Activated CD4-positive, alpha-beta T cell treated with anti-CD3 and anti-CD28 coated beads for 24 hours (primary cell): ENCODE measurements around the gene MAP3K9.

ENCODE experiments used
- DNase-seq, 2 donors: peaks; one replicate each; pipeline ENCODE4 v3.0.0-alpha.2; 2020; ENCODE audit warnings: low read depth in 2 of 2

Gene MAP3K9

DNA sequence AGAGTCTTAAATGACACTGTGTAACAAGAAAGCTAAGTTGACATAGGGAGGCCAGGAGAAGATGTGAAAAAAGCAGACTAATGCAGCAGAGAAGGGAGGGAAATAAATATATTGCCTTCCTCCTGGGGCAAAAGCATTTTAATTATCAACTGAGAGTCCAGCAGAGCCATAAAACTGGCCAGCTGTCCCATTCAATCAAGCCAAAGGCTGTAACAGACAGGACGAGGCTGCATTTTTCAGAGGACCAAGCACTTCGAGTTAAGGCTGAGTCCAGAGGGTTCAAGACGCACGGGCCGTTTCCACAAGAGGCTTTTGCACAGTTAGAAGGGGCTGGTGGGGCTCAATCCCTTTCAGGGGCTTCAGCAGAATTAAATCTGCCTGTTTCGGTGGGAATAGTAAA, 20.4 kb downstream of the MAP3K9 start:
- no peak for DNase-seq

DNA sequence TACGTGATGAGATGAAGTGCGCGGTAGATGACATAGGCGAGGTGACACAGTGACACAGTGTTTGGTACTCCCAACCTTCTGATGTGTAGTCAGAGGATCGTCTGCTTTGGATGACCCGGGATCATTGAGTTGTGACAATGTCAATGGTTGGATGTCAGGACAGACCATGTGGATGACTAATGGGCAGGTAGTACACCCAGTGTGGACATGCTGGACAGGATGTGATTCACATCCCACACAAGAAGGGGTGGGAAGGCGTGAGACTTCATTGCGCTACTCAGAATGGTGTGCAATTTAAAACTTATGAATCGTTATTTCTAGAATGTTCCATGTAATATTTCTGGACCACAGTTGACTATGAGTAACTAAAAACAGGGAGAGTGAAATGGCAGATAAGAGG, 23.8 kb downstream of the MAP3K9 start:
- DNase-seq = no peak

DNA sequence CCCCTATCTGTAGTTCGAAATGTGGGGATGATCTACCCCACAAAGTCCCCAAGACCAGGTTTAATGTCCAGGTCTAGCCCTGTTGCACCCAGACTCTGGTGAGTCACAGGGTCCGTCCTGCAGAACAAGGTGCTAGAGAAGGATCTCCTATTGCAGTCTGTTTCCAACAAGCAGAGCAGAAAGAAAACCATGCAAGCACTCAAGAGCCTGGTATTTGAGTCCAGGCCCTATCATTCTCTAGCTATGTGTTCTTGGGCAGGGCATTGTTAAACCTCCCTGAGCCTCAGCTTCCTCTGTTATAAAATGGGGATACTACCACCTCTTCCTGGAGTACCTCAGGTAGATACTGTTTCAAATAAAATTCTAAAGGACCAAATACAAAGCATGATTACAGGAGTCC, 24.4 kb downstream of the MAP3K9 start:
- DNase-seq = no peak

DNA sequence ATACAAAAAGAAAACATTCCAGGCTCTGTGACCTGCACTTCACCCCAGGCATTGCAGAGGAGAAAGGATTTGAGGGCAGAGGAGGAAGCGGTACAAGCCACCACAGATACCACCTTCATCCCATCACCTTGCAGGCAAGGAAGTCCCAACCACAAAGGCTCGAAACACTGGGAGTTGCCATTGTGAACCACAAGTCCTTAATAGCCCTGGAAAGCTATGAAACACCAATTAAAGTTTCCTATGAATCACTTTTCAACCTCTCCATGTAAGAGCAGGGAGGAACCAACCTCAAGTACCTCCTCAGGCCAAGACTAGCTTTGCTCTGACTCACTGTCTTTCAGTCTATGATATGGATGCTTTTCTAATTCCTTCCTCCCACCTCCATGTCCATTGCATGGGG, 27.0 kb downstream of the MAP3K9 start:
- peak in 1 of 2 donors; percentile 2 for DNase-seq

DNA sequence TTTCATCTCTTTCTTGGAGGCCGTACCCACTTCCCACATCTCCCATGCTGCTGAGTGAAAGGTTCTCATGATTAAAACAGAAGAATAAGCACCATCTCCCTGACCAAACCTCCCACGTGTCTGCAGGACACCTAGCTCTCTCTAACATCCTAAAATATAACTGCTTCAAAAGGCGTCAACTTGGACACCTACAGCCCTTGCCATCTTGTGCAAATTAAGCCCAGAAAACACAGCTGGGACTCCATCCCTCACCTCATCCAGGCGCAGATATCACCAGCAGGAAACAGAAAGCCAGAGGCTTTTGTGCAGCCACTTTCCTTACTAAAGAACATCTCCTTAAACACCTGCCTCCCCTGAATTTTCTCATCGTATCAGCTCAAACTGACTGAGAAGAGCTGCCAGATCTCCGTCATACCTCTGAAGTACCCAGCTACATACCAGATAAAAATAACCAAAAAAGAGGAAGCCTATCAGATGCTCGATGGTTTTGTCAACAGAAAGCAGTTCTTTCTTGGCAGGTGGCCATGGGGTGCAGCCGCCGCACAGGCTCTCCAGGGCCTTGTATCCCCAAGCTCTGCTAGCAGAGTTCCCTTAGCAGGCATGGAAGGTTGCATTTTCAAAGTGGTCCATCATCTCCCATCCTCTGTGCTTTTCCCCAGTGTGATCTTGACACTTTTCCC, 28.8 kb downstream of the MAP3K9 start:
- no peak for DNase-seq

DNA sequence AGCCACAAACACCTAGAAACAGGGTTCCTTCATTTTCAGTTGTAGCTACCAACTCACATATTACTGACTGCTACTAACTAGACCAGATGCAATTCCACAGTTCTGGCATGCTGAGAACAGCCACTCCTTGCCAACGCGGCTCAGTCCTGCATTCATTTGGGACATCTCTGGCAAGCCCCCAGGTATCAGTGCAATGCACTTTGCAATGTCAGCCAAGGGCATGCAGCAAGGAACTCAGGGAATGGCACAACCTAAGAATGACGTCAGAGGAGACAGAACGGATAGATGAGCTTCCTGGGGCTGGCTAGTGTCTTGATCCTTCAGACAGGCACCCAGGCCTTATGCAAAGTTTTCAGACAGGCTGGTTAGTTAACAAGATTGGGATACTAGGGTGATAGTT, 29.6 kb downstream of the MAP3K9 start:
- DNase-seq = no peak

DNA sequence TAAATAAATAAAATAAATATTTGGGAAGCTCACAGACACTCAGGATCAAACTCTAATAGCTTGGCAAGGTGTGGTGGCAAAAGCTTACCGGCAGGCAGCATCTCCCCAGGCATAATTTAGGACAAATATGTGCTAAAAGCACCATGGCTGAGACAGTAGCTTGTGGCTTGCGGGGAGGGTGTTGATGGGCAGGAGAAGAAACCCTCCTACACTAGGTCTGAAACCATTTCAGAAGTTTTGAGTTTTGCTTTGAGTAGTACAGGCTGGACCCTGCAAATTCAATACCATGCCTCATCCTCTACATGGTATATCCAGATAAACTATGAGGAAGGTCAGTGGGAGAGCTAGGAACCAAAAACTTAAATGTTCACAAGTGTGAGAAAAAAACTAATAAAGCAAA, 33.1 kb downstream of the MAP3K9 start:
- DNase-seq = no peak

DNA sequence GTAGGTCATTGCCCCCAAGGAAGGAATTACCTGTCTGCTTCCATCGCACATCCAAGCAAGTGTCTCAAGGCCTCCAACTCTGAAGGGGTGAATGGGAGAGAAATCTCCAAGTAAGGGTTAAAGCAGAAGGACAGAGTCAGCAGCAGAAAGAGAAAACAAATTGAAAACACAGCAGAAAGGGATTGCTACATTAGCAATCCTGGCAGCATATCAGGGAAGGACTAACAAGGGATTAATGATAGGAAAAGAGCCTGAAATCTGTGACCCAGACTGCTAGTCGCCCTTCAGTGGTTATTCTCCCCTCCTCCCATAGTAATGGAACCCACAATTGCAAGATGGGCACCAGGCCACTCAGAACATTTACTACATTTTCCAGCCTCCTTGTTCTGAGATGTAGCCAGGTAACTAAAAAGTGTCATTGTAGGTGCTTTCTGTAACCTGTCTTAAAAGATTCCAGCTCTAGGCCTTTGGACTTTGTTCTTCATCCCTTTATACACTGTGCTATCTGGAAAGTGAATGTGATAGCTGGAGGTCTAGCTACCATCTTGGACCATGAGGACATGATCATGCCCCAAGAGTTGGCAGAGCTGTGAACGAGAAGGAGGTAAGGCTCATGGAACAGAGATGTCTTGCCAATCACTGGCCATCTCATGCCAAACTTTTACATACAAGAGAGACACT, 36.0 kb downstream of the MAP3K9 start:
- no peak for DNase-seq

DNA sequence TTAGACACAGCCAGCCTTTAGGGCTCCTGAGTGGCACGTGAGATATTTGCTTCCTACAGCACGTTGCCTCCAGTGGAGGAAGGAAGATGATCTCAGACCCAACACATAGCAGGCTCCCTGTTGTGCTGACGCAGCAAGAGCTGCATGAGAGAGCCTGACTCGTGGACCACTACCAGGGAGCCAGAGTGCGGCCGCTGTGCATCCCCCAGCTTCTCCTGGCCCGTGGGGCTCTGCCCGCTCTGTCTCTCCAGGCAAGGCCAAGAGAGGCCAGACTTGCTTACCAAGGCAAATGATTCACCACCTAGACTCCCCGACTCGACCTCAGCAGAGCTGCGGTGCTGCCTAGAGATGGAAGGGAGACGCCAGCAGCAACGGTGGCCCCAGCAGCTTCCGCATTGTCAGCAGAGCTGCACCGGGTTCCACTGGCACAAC, 37.5 kb downstream of the MAP3K9 start:
- DNase-seq = no peak

DNA sequence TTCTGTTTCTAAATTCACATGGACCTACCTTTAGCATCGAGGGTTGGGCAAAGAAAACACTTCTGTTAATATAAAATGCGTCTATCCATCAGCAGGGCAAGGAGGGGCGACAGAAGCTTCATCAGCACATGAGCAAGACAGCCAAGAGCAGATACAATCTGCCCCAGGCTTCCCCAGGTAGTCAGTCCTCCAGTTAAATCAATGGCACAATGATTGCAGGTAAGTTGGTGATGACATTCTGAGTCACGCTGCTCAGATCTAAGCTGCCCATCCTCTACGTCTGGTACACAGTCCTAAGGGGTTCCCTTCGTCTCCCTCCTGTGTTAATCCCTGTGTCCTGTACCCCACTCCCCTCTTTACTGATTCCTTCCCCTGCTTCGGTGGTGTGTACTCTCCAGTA, 38.8 kb downstream of the MAP3K9 start:
- no peak for DNase-seq

DNA sequence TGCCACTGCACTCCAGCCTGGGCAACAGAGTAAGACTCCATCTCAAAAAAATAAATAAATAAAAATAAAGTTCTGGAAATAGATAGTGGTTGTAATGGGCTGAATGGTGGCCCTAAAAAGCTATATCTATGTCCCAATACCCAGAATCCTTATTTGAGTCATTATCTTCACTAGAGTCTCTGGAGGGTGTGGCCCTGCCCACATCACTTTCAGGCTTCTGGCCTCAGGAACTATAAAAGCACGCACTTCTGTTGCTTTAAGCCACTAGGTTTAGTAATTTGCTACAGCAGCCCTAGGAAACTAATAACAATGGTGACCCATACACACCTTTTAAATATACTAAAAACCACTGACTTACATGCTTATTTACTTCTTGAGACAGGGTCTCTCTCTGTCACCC, 49.9 kb downstream of the MAP3K9 start:
- DNase-seq = no peak

DNA sequence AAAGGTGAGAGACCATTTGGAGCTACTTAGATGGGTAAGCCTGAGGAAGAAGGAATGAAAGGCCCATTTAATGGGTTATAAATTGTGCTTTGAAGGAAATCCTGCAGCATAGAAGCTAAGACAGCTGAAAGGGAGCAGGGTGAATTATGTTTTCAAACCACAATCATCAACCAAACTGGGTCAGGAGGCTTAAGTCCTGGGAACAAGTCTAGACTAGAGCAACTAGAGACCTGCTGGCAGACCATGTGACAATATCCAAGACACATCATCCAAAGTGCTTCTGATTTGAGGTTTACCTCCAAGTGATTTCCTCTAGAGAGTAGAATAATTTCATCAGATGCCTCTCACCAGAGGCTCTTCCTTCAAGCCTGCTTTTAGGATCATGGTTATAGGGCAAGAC, 53.7 kb downstream of the MAP3K9 start:
- DNase-seq = no peak

DNA sequence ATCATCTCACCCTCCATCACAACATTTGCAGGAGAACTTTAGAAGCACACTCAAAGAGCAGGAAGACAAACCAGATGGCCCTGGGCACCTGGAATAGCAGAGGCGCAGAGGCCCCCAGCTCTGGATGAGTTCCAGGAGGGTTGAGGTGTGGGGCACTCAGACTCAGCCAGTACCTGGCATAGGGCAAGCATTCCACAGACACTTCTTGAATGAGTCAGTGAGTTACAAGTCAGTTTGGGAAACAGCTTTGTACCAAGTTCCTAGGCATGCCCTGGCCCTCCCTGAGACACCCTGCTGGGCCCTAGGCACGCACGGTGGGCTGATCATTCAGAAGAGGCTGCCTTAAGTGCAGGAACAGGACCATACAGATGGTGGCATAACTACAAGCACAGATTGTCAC, 54.3 kb downstream of the MAP3K9 start:
- no peak for DNase-seq

DNA sequence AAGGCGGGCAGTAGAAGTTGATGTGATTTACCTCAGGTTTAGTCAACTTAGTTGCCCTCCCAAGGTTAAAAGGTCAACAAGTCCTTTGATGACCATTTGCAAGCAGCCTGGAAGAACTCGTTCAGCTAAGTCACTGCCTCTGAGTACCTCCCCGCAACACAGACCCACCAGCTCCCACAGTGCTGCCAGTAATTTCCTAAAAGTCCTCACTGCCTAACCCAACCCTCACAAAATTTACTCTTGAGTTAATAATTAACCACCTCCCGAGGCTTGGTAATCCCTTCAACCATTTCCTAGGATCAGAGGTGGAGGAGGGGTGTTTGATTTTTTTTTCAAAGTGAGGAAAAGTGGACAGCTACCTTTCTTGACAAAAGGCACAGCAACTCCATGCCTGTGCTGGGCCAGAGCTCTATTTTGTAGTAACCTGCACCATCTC, 55.8 kb downstream of the MAP3K9 start:
- no peak for DNase-seq

DNA sequence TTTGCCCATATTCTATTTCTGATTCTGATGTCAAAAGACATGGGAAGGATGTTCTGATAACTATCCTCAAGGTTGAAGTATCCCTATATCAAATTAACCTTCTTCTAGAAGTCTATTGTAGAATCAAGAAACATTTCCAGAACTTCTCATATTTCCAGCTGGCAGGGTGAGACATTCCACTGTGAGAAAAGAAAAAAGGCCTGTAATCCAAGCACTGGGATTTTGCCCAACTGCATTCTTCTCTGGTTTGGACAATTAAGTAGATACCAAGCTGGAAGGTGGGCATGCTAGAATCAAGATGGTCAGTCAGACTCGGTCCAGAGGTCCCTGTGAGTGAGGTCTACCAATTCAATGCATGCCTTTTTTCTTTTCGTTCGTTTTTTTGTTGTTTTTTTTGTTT, 60.9 kb downstream of the MAP3K9 start:
- DNase-seq = no peak

DNA sequence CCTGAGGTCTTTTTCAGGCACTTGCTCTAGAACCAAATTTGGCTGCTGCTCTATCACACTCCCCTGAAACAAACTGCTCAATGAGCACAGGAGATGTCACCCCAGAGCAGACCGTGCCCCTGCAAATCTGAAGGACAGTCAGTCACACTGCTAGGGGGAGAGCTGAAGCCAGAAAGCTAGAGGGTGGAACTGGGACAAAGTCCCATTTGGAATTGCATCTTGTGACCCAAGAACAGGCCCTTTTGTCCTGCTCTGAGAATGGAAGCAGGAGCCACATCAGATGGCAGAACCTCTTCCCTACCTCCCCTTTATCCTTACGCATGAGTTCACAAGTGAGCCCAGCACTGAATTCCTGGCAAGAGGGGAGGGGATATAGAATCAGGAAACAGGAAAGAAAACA, 64.7 kb downstream of the MAP3K9 start:
- DNase-seq = no peak

DNA sequence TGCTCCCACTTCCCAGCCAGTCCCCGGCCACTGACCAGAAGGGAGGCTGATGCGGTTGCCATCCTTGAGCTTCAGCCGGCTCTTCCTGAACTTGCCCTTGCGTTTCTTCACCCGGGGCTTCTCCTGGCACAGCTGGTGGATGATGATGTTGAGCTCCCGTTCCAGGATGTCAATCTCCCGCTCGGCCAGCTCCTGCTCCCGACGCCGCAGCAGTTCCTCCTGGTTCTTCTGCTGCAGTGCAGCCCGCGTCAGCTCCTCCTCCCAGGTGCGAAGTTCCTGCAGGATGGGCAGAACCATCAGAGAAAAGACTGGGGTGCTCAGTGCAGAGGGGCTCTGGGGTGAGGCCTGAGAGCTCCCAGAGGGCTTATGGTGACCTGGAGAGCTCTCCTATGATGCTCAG, 67.0 kb downstream of the MAP3K9 start:
- no peak for DNase-seq

DNA sequence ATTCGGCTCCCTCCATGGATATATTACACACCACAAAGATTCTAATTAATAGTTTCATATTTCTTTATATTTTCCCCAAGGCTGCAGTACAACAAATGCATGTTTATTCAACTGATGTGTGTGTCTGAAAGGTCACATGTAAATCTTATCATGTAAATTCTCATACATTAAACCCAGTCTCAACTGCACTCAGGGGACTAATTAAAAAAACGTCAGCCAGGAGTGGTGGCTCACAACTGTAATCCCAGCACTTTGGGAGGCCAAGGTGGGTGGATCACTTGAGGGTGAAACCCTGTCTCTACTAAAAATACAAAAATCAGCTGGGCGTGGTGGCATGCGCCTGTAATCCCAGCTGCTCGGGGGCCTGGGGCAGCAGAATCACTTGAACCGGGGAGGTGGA, 67.8 kb downstream of the MAP3K9 start:
- no peak for DNase-seq

DNA sequence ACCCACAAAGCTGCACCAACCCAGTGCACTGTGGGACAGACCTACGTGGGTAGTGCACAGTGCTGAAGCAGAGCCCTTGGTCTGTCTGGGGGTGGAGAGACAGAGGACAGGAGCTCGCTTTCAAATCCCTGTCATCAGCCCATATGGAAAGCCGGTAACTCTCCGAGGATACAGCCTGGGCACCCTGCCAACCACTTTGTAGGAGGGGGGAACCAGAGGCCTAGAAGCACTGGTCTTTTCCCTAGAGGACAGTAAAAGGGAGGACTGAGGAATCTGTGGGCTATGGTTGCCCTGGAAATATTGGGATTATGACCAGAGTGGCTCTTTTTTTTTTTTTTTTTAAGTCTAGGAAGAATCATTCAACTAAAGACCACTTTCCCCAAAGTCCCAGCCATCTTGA, 74.3 kb downstream of the MAP3K9 start:
- no peak for DNase-seq

DNA sequence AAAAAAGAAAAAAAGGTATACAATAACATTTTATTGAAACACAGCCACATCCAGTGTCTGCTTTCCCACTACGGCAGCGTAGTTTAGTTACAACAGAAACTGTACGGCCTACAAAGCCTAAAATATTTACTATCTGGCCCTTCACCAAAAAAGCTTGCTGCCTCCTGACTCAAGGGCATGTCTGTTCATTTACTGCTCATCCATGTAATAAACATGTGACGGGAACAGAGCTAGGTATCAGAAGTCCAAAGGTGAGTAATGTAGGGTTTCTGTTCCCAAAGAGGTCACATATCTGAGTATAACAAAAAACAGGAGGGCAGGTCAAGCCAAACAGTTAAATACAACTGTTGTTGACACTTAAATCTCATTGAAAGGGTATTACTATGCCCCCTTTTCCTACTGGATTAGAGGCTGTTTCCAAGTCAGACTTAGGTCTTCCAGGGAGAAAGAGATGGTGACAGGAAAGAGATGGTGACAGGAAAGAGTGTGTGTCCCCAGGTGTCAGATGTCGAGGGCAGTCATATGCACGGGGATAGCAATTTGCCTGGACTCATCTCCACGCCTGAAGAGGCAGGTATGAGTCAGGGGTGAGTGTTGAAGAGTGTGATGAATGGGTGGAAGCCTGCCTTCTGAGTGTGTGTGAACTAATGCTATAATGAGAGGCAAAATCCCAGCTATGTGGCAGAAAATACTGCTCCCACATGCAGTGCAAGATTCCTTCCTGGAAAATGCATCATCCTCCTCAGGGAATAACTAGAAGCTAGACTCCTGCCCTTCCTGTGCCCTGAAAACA, 77.7 kb downstream of the MAP3K9 start:
- DNase-seq = no peak

DNA sequence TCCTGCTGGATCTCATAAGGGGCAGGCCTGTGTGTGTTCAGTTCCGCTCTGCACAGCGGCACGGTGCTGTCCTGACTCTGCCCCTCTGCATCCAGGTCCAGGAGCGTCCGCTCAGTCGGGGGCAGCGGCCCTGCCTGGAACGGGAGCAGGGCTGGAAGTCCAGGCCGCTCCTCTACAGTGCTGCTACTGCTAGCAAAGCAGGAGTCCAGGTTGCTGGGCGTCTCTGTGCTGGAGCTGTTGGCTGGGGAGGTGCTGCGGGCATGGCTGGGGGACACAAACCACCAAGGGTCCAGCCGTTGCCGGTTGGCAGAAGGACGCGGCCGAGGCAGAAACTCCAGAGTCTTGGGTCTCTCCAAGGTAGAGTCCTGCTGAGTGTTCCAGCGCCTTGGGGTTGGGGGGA, 78.9 kb downstream of the MAP3K9 start:
- DNase-seq = no peak

DNA sequence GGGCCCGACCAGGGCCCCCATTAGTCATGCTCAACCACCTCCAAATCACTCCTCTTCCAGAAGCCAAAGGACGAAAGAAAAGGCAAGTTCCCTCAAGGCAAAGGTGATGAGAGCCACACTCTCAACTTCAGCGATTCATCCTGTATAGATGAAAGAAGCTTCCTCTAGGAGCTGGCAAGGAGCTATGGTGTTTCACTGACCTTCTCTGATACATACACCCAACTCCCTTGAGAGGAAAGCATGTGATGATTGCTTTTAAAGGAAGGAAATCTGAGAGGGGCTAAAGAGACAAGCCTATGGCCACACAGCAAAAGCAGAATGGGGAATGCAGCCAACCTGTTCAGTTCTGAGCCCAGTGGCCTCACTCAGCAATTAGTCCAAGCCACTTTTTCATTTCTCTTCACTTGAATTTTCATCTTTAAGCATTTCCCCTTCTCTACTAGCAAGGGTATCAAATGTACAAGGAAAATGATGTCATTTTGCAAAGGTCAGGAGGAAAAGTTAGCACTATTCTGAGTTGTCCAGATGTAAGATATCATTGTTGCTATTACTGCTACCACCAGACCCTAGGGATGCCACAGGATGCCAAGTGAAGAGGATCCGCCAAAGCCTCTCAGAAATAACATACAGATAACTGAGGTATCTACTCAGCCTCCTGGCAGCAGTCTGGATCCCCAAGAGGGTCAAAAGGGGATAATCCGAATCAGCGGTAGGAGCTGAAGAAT, 82.5 kb downstream of the MAP3K9 start:
- no peak for DNase-seq
